Lower leg skin (tissue), 4 donors: ENCODE data around the gene NHLRC2. TPM values are rescaled to one million over a fixed set of nuclear protein-coding genes. Genes with fewer than 3 reads are reported as not detected.

Source experiments
- DNase-seq, 2 donors: peaks; one replicate each; pipeline ENCODE4 v3.0.0-alpha.2; 2019; ENCODE audit warnings: low spot score in 2 of 2
- H3K4me3 ChIP-seq: fragments of 200-600 bp; sonication (generic); 2 replicates; pipeline ENCODE4 v1.5.1; 2017; ENCODE audit warnings: mild to moderate bottlenecking, low read depth; ENCODE audit not compliant: poor library complexity, severe bottlenecking
- CTCF ChIP-seq, 3 donors: fragments of 450-650 bp; IDR thresholded peaks; one replicate each; pipeline ENCODE4 v1.5.1; 2016; ENCODE audit warnings: antibody characterized with exemption in 3 of 3, mild to moderate bottlenecking in 3 of 3, moderate library complexity in 2 of 3
- POLR2A ChIP-seq, 2 donors: fragments of 450-650 bp; IDR thresholded peaks; one replicate each; pipeline ENCODE4 v1.6.1; 2016 to 2017; ENCODE audit warnings: antibody characterized with exemption in 2 of 2, mild to moderate bottlenecking in 1 of 2, moderate library complexity in 1 of 2
- WGBS, 2 donors: methylation state at CpG; one replicate each; pipeline ENCODE4 v1.1.5; 2018; 5-methylcytosine and 5-hydroxymethylcytosine counted together
- intact Hi-C: fragments of 100-400 bp; cut with DNase I; formaldehyde crosslinking; loops from one replicate; pipeline ENCODE4 v1.15.0; 2023; ENCODE audit warnings: low total_unique reads
- total RNA-seq, 4 donors: library from RNA; depleted of rRNA; stranded (reverse); fragments of >200 nt; gene quantifications; one replicate each; pipeline ENCODE4 v1.1.0, GENCODE V29; 2016

The NHLRC2 gene
- total RNA-seq, 4 donors from 2014 or later, result 18.9 to 71.2 (median 48.0) TPM

DNA sequence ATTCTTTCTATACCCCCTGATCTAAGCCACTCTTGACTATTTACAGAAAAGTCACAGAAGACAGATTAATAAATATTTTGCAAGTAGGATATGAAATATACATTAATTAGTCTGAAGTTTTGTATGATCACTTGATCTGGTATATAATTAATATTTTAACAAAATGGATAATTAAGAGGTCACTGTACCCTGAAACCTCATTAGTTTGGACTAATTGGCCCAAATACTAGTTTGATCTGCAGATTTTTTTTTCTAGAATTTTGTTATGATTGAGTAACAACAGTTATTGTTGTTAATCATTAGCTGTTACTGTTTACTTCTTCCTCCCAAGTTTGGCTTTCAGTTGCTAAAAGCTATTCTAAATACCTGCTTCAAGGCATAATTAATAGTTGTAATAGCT lies 2.7 kb downstream of the NHLRC2 start:
- intact Hi-C loops, result no loop called here

GRCh38 chr10:113858541-113858940 lies 4.1 kb downstream of the NHLRC2 start:
- no peak for DNase-seq
- no peak overlapping the region for H3K4me3 ChIP-seq
- 65 to 71% methylated on average over 2 of the region's 2 CpGs for WGBS, 2 donors
- TF ChIP-seq POLR2A (IDR thresholded peaks at IDR 0.05) (no peak), CTCF (IDR thresholded peaks at IDR 0.05) (no peak)
- intact Hi-C loops, result no loop called here

More for the DNA sequence above, 2.7 kb downstream of the NHLRC2 start:
- no peak for DNase-seq
- TF ChIP-seq CTCF (IDR thresholded peaks at IDR 0.05) (no peak), POLR2A (IDR thresholded peaks at IDR 0.05) (no peak)
- H3K4me3 ChIP-seq, result no peak overlapping the region

DNA sequence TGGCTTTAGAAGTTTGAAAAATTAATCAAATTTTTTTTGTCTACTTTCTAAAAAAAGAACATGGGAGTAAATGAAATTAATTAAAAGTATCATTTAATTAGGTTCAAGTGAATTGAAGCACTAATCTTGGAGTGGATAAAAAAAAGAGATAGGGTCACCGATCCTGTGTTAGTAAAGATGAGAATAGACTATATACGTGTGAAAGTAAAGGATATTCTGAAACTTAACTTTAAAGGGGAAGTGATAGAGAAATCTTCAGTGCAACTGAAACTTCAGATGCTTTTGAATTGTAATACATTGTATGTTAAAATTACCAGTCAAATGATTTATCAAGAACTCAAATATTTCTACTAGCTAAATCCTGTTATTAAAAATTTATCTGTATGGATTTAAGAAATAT lies 4.8 kb downstream of the NHLRC2 start:
- WGBS, 2 donors, result 87 to 89% methylated on average over 2 of the region's 2 CpGs
- H3K4me3 ChIP-seq, result no peak overlapping the region
- no peak for TF ChIP-seq POLR2A (IDR thresholded peaks at IDR 0.05)
- TF ChIP-seq CTCF (IDR thresholded peaks at IDR 0.05), result no peak
- no peak for DNase-seq
- intact Hi-C loops, result no loop called here

DNA sequence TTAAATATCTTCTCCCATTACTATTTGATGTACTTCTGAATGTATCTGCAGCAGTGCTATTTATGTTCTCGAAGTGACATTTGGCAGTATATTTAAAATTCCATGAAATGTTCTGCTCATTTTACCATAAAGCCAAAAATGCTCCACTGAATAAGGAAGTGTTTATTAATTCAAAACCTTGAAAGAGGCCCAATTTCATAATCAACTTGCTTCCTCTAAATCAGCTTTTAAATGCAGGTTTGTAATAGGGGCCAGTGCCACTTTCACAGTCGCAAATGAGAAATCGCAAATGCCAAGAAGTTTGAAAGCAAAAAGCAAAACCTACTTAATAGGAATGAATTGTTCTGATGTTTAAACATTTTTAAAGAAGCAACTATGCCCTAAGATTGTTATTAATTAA lies 11.4 kb downstream of the NHLRC2 start:
- 81% methylated on average over 3 of the region's 3 CpGs for WGBS, 2 donors
- intact Hi-C loops, result no loop called here

DNA sequence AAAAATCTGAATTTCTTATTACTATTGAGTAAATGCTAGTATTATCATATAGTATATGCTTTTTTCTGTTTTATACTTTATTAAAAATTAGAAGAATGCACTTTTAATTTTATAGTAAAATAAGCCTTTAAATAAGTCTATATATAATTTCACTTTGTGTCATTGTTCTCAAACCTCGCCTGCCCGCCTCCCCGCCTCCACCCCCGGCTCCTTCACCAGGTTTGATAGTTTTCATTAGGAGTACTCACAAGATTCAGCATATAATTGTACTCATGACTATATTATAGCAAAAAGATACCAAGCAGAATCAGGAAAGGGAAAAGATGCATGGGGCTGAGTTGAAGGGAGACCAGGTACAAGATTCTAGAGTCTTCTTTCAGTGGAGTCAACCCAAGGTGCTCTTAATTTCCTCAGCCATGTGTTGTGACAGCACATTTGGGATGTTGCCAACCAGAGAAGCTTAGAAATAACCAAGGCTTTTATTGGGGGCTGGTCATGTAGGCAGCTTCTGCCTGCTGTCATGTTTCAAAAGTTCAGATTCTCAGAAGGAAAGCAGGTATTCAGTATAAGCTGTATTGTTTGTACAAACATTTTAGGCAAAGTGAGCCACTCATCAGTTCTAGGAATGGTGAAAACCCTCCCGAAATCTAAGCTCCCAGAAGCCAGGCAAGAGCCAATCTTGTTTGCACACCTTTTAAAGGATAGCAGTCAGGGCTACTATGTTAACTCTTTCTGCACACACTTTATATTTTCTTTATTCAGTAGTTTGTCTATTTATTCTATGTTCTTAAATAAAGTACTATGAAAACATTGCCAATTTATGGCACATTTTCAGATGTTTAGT lies 12.3 kb downstream of the NHLRC2 start:
- no peak overlapping the region for H3K4me3 ChIP-seq
- TF ChIP-seq POLR2A (IDR thresholded peaks at IDR 0.05) (no peak), CTCF (IDR thresholded peaks at IDR 0.05) (no peak)
- intact Hi-C loops, result no loop called here
- no peak for DNase-seq
- WGBS, 2 donors, result 97 to 98% methylated on average over 5 of the region's 5 CpGs

More for the DNA sequence above, 11.4 kb downstream of the NHLRC2 start:
- TF ChIP-seq POLR2A (IDR thresholded peaks at IDR 0.05) (no peak), CTCF (IDR thresholded peaks at IDR 0.05) (no peak)
- H3K4me3 ChIP-seq, result no peak overlapping the region
- DNase-seq, result no peak

- TF ChIP-seq POLR2A (IDR thresholded peaks at IDR 0.05) (no peak), CTCF (IDR thresholded peaks at IDR 0.05) (no peak)
- WGBS, 2 donors, result 91 to 98% methylated on average over 4 of the region's 4 CpGs
- intact Hi-C loops, result no loop called here
- DNase-seq, result no peak
- H3K4me3 ChIP-seq, result no peak overlapping the region
These were observed 13.4 kb downstream of the NHLRC2 start for GRCh38 chr10:113867904-113868303.
